Hepatocyte (in vitro differentiated cells): ENCODE data around the gene TMEM209. TPM values are rescaled to one million over a fixed set of nuclear protein-coding genes. Genes with fewer than 3 reads are reported as not detected.

Experiments used
- polyA plus RNA-seq: library from polyadenylated mRNA; unstranded; fragments of >200 nt; fragmentation: Nextera tagmentation; extraction: Ambion mirVana; gene quantifications from 2 replicates; pipeline ENCODE4 v1.2.1, GENCODE V29; 2016
- total RNA-seq: library from RNA; depleted of rRNA; stranded (reverse); fragments of >200 nt; gene quantifications from 2 replicates; pipeline ENCODE4 v1.2.3, GENCODE V29; 2014

Gene TMEM209
- total and polyA plus RNA-seq, 2 experiments from 2014 or later, result 14.2 to 16.1 TPM

Other genes starting within 250 kb of the TMEM209 start
- gene ZC3HC1, start 154.0 kb downstream of the TMEM209 start, total RNA-seq, result 18.8 and 31.1 TPM in 2 replicates
- gene ZC3HC1, start 154.0 kb downstream of the TMEM209 start, polyA plus RNA-seq, result 19.6 and 20.1 TPM in 2 replicates
- gene KLHDC10, start 134.9 kb downstream of the TMEM209 start, total RNA-seq, result 25.1 and 29.0 TPM in 2 replicates
- 7.2 and 8.0 TPM in 2 replicates for gene KLHDC10, start 134.9 kb downstream of the TMEM209 start, polyA plus RNA-seq
- gene SSMEM1, start 2.5 kb upstream of the TMEM209 start, total RNA-seq, result not detected in 2 replicates
- gene SSMEM1, start 2.5 kb upstream of the TMEM209 start, polyA plus RNA-seq, result not detected in 2 replicates
- gene CPA2, start 61.5 kb upstream of the TMEM209 start, total RNA-seq, result 198 and 298 TPM in 2 replicates
- 284 and 303 TPM in 2 replicates for gene CPA2, start 61.5 kb upstream of the TMEM209 start, polyA plus RNA-seq
- gene CPA4, start 87.8 kb upstream of the TMEM209 start, total RNA-seq, result 1.1 and 2.1 TPM in 2 replicates
- gene CPA4, start 87.8 kb upstream of the TMEM209 start, polyA plus RNA-seq, result 1.9 and 3.3 TPM in 2 replicates
- not detected in 2 replicates for gene CPA5, start 139.4 kb upstream of the TMEM209 start, total RNA-seq
- gene CPA5, start 139.4 kb upstream of the TMEM209 start, polyA plus RNA-seq, result 0.30 TPM in 1 of 2 replicates, not detected in the other
- 3.4 and 3.8 TPM in 2 replicates for gene CPA1, start 175.1 kb upstream of the TMEM209 start, total RNA-seq
- gene CPA1, start 175.1 kb upstream of the TMEM209 start, polyA plus RNA-seq, result 4.4 and 5.8 TPM in 2 replicates
- 5.5 and 11.4 TPM in 2 replicates for gene CEP41, start 235.6 kb upstream of the TMEM209 start, total RNA-seq
- 17.2 and 17.8 TPM in 2 replicates for gene CEP41, start 235.6 kb upstream of the TMEM209 start, polyA plus RNA-seq